Activated T-helper 1 cell treated with anti-CD3 and anti-CD28 coated beads, Interleukin-12 subunit alpha, Interleukin-12 subunit beta, Interleukin-2, Interleukin-4 antibody, amounts not matched to agents 30 ng/mL and 10 ng/mL and 1 ng/mL, durations not matched to agents 14 hours and 24 hours and 36 hours (primary cell): ENCODE data around the gene IFT22. TPM values are rescaled to one million over a fixed set of nuclear protein-coding genes. Genes with fewer than 3 reads are reported as not detected.

Experiments used
- total RNA-seq: library from RNA; stranded (reverse); gene quantifications from 2 replicates; pipeline ENCODE4 v1.2.3, GENCODE V29; 2022

Gene IFT22
- total RNA-seq, 1 donor from 2014 or later: 4.4 TPM

Other genes starting within 250 kb of the IFT22 start
- gene TRIM56, start 236.3 kb downstream of the IFT22 start, total RNA-seq: 41.2 and 45.7 TPM in 2 replicates
- 0.36 and 0.47 TPM in 2 replicates for gene SERPINE1, start 194.7 kb downstream of the IFT22 start, total RNA-seq
- 45.7 and 53.3 TPM in 2 replicates for gene AP1S1, start 167.3 kb downstream of the IFT22 start, total RNA-seq
- 0.10 and 0.21 TPM in 2 replicates for gene VGF, start 156.2 kb downstream of the IFT22 start, total RNA-seq
- 0.08 TPM in 1 of 2 replicates, not detected in the other for gene NAT16, start 141.5 kb downstream of the IFT22 start, total RNA-seq
- not detected in 2 replicates for gene MOGAT3, start 120.8 kb downstream of the IFT22 start, total RNA-seq
- gene PLOD3, start 104.2 kb downstream of the IFT22 start, total RNA-seq: 65.2 and 68.9 TPM in 2 replicates
- 49.7 and 53.4 TPM in 2 replicates for gene ZNHIT1, start 103.6 kb downstream of the IFT22 start, total RNA-seq
- gene CLDN15, start 84.0 kb downstream of the IFT22 start, total RNA-seq: 19.0 and 19.5 TPM in 2 replicates
- 138 and 143 TPM in 2 replicates for gene FIS1, start 76.7 kb downstream of the IFT22 start, total RNA-seq
- not detected in 2 replicates for gene COL26A1, start 41.1 kb upstream of the IFT22 start, total RNA-seq